Measurements from ENCODE around the gene COL5A2. TPM values are rescaled to one million over a fixed set of nuclear protein-coding genes. Genes with fewer than 3 reads are reported as not detected.

COL5A2 gene
- total and polyA plus RNA-seq, 10 of the 15 experiments (the other 5 are each of a cell fraction or from before 2014, with no cell fraction given): 0.04 to 0.85 (median 0.39) TPM

GRCh38 chr2:189086250-189086649 is 93.3 kb downstream of the COL5A2 start:
- no peaks in the 10 kb centered on the region for H3K36me3 ChIP-seq (ENCODE audit: control insufficient read depth in 2 of 2, insufficient read depth in 2 of 2, low read length in 1 of 2)
- RAD21 ChIA-PET (ENCODE audit: unreplicated experiment): no interaction called here
- SMC1A ChIA-PET (ENCODE audit: uncharacterized antibody, unreplicated experiment): no interaction called here
- no peak overlapping the region for H3K4me3 ChIP-seq
- no peak overlapping the region for H3K9ac ChIP-seq (ENCODE audit: control insufficient read depth, insufficient read depth, low read length)
- in situ Hi-C loops (cut with MboI): no loop called here
- ATAC-seq (no peak), FAIRE-seq (no peak), DNase-seq (ENCODE audit: low read depth, low spot score) (no peak)
- POLR2A ChIA-PET: interaction anchor here (0.7 kb wide), 1 partner anchor 80 kb away, joined by 3 read pairs; no protein-coding TSS in a partner anchor
- no peak overlapping the region for H2AFZ ChIP-seq (ENCODE audit: control insufficient read depth, low read depth, low read length)
- no peaks in the 10 kb centered on the region for H3K79me2 ChIP-seq (ENCODE audit: control insufficient read depth, insufficient read depth, low read length)
- H3K27me3 ChIP-seq (replicated peaks in 1 of 2; ENCODE audit: control insufficient read depth in 2 of 2, insufficient read depth in 2 of 2, low read length in 1 of 2): no peaks in the 10 kb centered on the region; a peak in 1 of 4 replicates
- H3K4me2 ChIP-seq (ENCODE audit: control insufficient read depth, insufficient read depth): no peak overlapping the region
- CTCF ChIA-PET: no interaction called here
- no peak overlapping the region for H3K27ac ChIP-seq (ENCODE audit: control insufficient read depth, insufficient read depth)
- WGBS (ENCODE audit: insufficient coverage, insufficient replicate concordance, low lambda C conversion rate, missing lambda C conversion rate): 0% methylated on average over 2 of the region's 2 CpGs
- intact Hi-C loops (cut with micrococcal nuclease; ENCODE audit: unreplicated experiment): no loop called here
- no peaks in the 10 kb centered on the region for H4K20me1 ChIP-seq (ENCODE audit: control insufficient read depth, insufficient read depth)
- no peaks in the 10 kb centered on the region for H3K4me1 ChIP-seq (ENCODE audit: control insufficient read depth, insufficient read depth, low read length)
- H3K9me3 ChIP-seq (replicated peaks; ENCODE audit: control insufficient read depth, insufficient read depth, low read length): no peaks in the 10 kb centered on the region
- no TSS peak for BruUV-seq (replicated peaks)
- TF ChIP-seq ATF2 (IDR thresholded peaks at IDR 0.05; ENCODE audit: low read length): no peak
- TF ChIP-seq NR2F1 (conservative IDR thresholded peaks at IDR 0.05): no peak
- no peak for TF ChIP-seq NR2C1 (IDR thresholded peaks at IDR 0.05)
- no peak for TF ChIP-seq ZSCAN29 (IDR thresholded peaks at IDR 0.05)
- TF ChIP-seq ATF3 (IDR thresholded peaks at IDR 0.05; ENCODE audit: borderline replicate concordance, extremely low read depth, low read depth, low read length): no peak
- TF ChIP-seq USF2 (IDR thresholded peaks at IDR 0.05; ENCODE audit: borderline replicate concordance, low read depth, low read length): no peak
- no peak for TF ChIP-seq SMAD1 (IDR thresholded peaks at IDR 0.05; ENCODE audit: low read depth, partially characterized antibody)
- no peak for TF ChIP-seq ZNF274 (IDR thresholded peaks at IDR 0.05; ENCODE audit: insufficient read depth, insufficient read length)
- no peak for TF ChIP-seq BRCA1 (IDR thresholded peaks at IDR 0.05; ENCODE audit: low read depth, low read length)
- TF ChIP-seq ZNF622 (IDR thresholded peaks at IDR 0.05): no peak
- no peak for TF ChIP-seq ATF7 (IDR thresholded peaks at IDR 0.05; ENCODE audit: low read depth)
- TF ChIP-seq ZNF592 (IDR thresholded peaks at IDR 0.05): no peak
- TF ChIP-seq HDAC2 (IDR thresholded peaks at IDR 0.05): no peak
- no peak for TF ChIP-seq ASH2L (IDR thresholded peaks at IDR 0.05; ENCODE audit: borderline replicate concordance, low read depth)
- no peak for TF ChIP-seq EED (IDR thresholded peaks at IDR 0.05; ENCODE audit: low read depth)
- no peak for TF ChIP-seq ZBTB4 (CRISPR knock-in tag; IDR thresholded peaks at IDR 0.05)
- TF ChIP-seq MTA3 (IDR thresholded peaks at IDR 0.05; ENCODE audit: borderline replicate concordance, low read length): no peak

Measured in GM12878 (cell line).